Adrenal gland (tissue), 5 donors: ENCODE results near the gene DOP1A.

Experiments
- POLR2A ChIP-seq, 2 donors: fragments of 450-650 bp; IDR thresholded peaks; one replicate each; pipeline ENCODE4 v1.6.1; 2017; ENCODE audit warnings: antibody characterized with exemption in 2 of 2, mild to moderate bottlenecking in 2 of 2, moderate library complexity in 1 of 2
- TF ChIP-seq, protein P1 (sequence below), 6 experiments: fragments of 450-650 bp in 4 of 6; fragments of 200-600 bp in 2 of 6; sonication (generic) in 1 of 6; IDR thresholded peaks; 1 replicate in 5 of 6; 2 replicates in 1 of 6; pipeline versions ENCODE4 v1.5.1 to v1.8.0; 2016 to 2021; ENCODE audit warnings: antibody characterized with exemption in 6 of 6, mild to moderate bottlenecking in 2 of 6, moderate library complexity in 1 of 6
- donor health status: DM: no; HTN: no; CAD: no.

DNA sequence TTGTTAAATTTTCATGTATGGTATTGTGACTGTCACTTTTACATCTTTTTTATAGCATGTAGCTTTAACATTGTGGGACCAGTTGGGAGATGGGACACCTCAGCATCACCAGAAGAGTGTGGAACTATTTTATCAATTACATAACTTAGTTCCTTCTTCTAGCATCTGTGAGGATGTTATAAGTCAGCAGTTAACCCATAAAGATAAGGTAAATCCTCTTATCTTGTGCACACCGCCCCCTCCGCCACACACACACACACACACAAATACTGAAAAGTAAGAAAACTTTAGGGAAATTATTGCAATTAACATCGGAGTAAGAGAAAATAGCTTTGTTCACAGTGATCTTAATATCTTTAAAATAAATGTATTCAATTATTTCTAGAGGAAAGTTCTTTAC is 64.7 kb downstream of the DOP1A start:
- TF ChIP-seq POLR2A (IDR thresholded peaks at IDR 0.05): no peak
- TF ChIP-seq, protein P1, sequence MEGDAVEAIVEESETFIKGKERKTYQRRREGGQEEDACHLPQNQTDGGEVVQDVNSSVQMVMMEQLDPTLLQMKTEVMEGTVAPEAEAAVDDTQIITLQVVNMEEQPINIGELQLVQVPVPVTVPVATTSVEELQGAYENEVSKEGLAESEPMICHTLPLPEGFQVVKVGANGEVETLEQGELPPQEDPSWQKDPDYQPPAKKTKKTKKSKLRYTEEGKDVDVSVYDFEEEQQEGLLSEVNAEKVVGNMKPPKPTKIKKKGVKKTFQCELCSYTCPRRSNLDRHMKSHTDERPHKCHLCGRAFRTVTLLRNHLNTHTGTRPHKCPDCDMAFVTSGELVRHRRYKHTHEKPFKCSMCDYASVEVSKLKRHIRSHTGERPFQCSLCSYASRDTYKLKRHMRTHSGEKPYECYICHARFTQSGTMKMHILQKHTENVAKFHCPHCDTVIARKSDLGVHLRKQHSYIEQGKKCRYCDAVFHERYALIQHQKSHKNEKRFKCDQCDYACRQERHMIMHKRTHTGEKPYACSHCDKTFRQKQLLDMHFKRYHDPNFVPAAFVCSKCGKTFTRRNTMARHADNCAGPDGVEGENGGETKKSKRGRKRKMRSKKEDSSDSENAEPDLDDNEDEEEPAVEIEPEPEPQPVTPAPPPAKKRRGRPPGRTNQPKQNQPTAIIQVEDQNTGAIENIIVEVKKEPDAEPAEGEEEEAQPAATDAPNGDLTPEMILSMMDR (IDR thresholded peaks at IDR 0.05): no peak
